ENCODE measurements around the gene C21orf58.

GRCh38 chr21:46268371-46268770 lies 55.3 kb downstream of the C21orf58 start:
- TF ChIP-seq EZH2 (IDR thresholded peaks at IDR 0.05; ENCODE audit: insufficient read depth, poor library complexity, severe bottlenecking) (no peak), EZH2phosphoT487 (IDR thresholded peaks at IDR 0.05; ENCODE audit: insufficient read depth, low read depth) (no peak)

All from GM23248 (cell line).